IPS-15b (cell line): Measurements from ENCODE around the gene EHD3.

Experiments used
- H3K27me3 ChIP-seq: one replicate; pipeline ENCODE4 v1.6.1; 2013; ENCODE audit warnings: low read length; ENCODE audit not compliant: control insufficient read depth, insufficient read depth
- H3K36me3 ChIP-seq: one replicate; pipeline ENCODE4 v1.6.1; 2013; ENCODE audit warnings: low read length; ENCODE audit not compliant: control insufficient read depth, insufficient read depth
- H3K4me1 ChIP-seq: one replicate; pipeline ENCODE4 v1.6.1; 2013; ENCODE audit warnings: mild to moderate bottlenecking, low read length; ENCODE audit not compliant: control insufficient read depth, insufficient read depth
- H3K4me3 ChIP-seq: one replicate; pipeline ENCODE4 v1.5.1; 2013; ENCODE audit warnings: low read depth, low read length
- H3K9ac ChIP-seq: one replicate; pipeline ENCODE4 v1.6.1; 2013; ENCODE audit warnings: low read depth, mild to moderate bottlenecking, low read length
- H3K9me3 ChIP-seq: one replicate; pipeline ENCODE4 v1.6.1; 2013; ENCODE audit warnings: mild to moderate bottlenecking, low read length; ENCODE audit not compliant: control insufficient read depth, insufficient read depth

EHD3 gene

DNA sequence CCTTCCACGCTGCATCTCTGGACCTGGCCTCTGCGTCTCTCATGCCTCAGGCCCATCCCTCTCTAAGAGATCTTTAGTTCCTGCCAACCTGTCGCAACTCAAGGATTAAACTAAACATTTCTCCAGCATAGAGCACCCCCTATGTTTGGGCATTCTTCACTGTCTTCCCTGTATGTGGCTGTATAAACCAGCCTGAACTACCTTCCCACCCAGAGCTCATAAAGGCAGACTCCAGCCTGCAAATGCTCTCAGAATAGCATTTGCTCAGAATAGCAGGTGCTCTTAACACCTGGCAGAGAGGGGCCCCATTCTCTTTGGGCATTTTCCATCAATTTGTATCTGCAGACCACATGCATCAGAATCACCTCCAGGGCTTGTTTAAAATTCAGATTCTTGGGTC, 83.4 kb downstream of the EHD3 start:
- Histone ChIP-seq H3K36me3 (no peaks in the 10 kb centered on the region), H3K9ac (no peak overlapping the region), H3K27me3 (no peaks in the 10 kb centered on the region), H3K4me1 (no peaks in the 10 kb centered on the region), H3K9me3 (no peaks in the 10 kb centered on the region), H3K4me3 (no peak overlapping the region)

DNA sequence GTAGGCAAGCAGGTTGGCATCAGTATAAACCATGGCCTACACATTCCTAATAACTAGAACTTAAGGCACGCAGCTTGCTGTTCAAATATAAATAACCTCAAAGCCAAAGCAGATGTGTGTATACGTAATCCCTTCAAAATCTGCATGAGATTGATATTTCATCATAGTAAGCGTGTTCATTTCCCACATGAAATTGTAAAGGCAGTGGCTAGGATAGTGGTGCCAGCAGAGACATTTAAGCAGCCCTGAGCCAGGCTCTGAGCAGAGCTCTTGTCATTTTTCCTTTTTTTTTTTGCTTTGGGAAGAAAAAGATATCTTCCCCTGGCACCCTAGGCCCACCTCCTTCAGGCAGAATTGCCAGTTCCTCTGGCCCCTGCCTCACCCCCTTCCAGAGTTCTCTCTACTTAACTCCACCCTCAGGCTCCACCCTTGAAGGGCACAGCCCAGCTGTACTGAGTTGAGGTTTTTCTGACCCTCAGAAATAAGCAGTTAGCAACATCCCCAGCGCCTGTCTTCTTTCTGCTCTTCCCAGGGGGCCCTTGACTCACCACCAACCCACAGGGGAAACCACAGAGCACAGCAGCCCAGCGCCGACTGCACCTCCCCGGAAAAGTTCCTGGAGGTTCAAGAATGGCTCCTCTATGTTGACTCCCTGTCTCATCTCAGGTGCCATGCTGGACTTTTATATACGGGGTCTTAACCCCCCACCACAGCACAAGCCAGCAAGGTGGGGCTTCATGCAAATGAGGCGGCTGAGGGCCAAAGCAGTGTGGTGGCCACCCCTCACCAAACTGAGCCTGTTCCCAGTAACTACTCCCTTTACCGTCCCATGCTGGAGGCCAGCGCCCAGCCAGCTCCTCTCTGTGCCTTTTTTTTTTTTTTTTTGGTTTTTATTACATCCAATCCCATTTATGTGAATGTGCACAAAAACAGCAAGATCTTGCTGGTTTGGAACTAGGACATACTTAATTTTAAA, 84.7 kb downstream of the EHD3 start:
- no peak overlapping the region for H3K9ac ChIP-seq
- H3K4me3 ChIP-seq, result no peak overlapping the region
- no peaks in the 10 kb centered on the region for H3K9me3 ChIP-seq
- no peaks in the 10 kb centered on the region for H3K36me3 ChIP-seq
- no peaks in the 10 kb centered on the region for H3K4me1 ChIP-seq
- H3K27me3 ChIP-seq, result no peaks in the 10 kb centered on the region
